SJSA1 (cell line): ENCODE measurements around the gene AQP4. TPM values are rescaled to one million over a fixed set of nuclear protein-coding genes. Genes with fewer than 3 reads are reported as not detected.

Experiments used
- DNase-seq, 2 experiments: peaks; one replicate each; pipeline ENCODE4 v3.0.0-alpha.2; 2015 to 2020; ENCODE audit warnings: low spot score in 2 of 2, low read depth in 1 of 2
- H3K27ac ChIP-seq: fragments of 250-450 bp; sonication (Bioruptor Pico); 2 replicates; pipeline ENCODE4 v1.5.1; 2020; ENCODE audit warnings: mild to moderate bottlenecking, moderate library complexity
- H3K27me3 ChIP-seq: fragments of 250-450 bp; sonication (Bioruptor Pico); replicated peaks from 2 replicates; pipeline ENCODE4 v1.5.1; 2020; ENCODE audit warnings: mild to moderate bottlenecking, moderate library complexity
- H3K36me3 ChIP-seq: fragments of 250-450 bp; sonication (Bioruptor Pico); 2 replicates; pipeline ENCODE4 v1.5.1; 2020; ENCODE audit warnings: mild to moderate bottlenecking
- H3K4me1 ChIP-seq: fragments of 250-450 bp; sonication (Bioruptor Pico); replicated peaks from 2 replicates; pipeline ENCODE4 v1.6.1; 2021; ENCODE audit warnings: mild to moderate bottlenecking
- H3K4me3 ChIP-seq: fragments of 250-450 bp; sonication (Bioruptor Pico); 2 replicates; pipeline ENCODE4 v1.5.1; 2020; ENCODE audit warnings: mild to moderate bottlenecking
- H3K9me3 ChIP-seq: fragments of 250-450 bp; sonication (Bioruptor Pico); replicated peaks from 2 replicates; pipeline ENCODE4 v1.5.1; 2020; ENCODE audit warnings: mild to moderate bottlenecking
- total RNA-seq: library from RNA; depleted of rRNA; stranded (reverse); fragments of >200 nt; shearing (Covaris generic); gene quantifications from 2 replicates; pipeline ENCODE4 v1.2.3, GENCODE V29; 2014; rRNA removed

Gene AQP4, protein sequence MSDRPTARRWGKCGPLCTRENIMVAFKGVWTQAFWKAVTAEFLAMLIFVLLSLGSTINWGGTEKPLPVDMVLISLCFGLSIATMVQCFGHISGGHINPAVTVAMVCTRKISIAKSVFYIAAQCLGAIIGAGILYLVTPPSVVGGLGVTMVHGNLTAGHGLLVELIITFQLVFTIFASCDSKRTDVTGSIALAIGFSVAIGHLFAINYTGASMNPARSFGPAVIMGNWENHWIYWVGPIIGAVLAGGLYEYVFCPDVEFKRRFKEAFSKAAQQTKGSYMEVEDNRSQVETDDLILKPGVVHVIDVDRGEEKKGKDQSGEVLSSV
- not detected in 2 replicates for total RNA-seq

DNA sequence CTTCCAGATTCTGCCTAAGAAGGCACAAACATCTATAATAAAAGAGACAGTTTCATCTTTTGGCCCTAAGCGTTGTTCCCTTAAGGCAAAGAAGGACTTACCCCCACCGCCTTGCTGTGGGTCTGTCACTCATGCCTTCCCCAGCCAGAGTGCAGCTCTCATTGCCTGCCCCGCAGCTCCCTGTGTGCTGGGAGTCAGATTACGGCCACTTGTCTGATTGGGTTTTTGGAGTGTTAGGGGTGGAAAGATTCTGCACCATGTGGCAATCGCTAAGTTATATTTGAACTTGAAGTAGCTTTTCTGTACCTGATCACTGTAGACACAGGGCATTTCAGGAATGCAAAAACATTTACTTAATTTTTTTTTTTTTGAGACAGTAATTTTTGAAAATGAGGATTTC lies at the start of gene AQP4:
Gene AQP4 (minus strand): TSS at position 151 of the 400 bp plus-strand sequence. CDS start 18 bp downstream, at position 133.
- Histone ChIP-seq H3K9me3 (no peaks in the 10 kb centered on the region), H3K27me3 (peaks cover 28% of the 10 kb centered on the region), H3K27ac (no peak within 1 kb of the TSS), H3K36me3 (no peaks in the 10 kb centered on the region), H3K4me1 (no peaks in the 10 kb centered on the region), H3K4me3 (no peak within 1 kb of the TSS)
- no peak for DNase-seq

DNA sequence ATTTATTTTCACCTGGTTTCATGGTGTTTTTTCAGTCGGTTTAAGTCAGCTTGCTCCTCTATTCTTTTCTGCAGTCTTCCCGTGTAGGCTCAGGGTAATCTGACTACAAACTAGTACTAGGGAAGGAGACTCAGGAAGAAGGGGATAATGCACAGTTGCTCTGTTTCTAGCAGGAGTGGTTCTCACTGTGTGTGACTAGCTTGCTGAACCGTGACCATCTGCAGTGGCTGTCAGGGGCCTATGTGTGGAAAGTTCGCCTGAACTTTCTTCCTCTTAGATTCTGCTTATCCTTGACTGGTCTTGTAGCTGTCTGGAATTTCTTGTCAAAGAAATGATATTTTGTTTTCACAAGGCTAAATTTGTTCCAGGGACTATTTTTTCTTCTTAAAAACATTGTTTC lies 46.3 kb upstream of the AQP4 start:
- DNase-seq = no peak
- Histone ChIP-seq H3K4me1 (no peaks in the 10 kb centered on the region), H3K27me3 (no peaks in the 10 kb centered on the region), H3K36me3 (no peaks in the 10 kb centered on the region), H3K9me3 (no peaks in the 10 kb centered on the region), H3K27ac (no peak overlapping the region), H3K4me3 (no peak overlapping the region)

DNA sequence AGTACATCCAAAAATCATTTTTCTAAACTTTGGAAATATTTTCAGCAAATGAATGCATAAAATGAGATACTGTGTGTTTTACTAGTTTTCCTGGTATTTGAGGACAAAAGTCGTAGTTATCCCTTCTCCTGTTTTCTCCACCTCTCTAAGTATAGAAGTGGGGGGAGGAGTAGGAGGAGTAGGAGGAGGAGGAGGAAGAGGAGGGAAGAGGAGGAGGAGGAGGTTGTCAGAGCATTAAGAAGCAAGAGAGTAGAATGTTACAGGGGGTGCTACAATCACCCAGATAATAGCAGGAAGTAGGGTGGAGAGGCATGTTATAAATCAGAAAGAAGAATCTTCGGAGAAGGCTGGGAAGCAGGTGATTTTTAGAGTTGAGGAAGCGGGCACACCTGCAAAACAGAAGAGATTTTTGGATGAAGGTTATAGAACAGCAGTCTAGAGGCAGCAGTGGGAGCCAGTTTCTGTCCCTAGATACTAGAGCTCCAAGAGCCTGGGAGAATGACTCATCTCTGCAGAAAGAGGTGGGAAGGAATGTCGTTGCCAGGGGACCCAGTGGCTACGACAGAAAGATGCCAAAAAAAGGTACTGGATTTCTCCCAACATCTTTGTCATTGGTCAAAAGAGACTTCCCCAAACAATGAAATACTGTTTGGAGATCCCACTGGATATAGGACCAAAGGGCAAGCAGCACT lies 44.2 kb upstream of the AQP4 start:
- no peaks in the 10 kb centered on the region for H3K4me1 ChIP-seq
- no peak overlapping the region for H3K27ac ChIP-seq
- no peak for DNase-seq
- H3K27me3 ChIP-seq = no peaks in the 10 kb centered on the region
- no peaks in the 10 kb centered on the region for H3K36me3 ChIP-seq
- no peak overlapping the region for H3K4me3 ChIP-seq
- no peaks in the 10 kb centered on the region for H3K9me3 ChIP-seq

DNA sequence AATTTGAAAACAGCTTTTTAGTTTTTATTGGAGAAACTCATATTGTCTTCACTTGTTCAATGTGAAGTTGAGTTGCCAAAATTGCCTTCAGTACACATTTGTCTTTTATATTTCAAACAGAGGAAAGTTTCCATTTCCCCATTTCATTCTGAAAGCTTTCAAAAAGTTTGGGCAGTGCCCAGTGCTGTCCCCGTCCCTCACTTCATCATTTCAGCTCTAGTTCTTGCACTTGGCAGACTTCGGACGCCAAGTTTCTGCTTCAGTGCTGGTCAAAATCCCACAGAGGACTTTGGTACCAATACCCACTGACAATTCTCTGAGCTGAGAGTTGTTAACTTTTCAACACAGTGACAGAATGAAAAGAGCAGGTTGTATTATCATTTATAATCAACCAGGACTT lies 43.4 kb upstream of the AQP4 start:
- no peak overlapping the region for H3K4me3 ChIP-seq
- H3K4me1 ChIP-seq = no peaks in the 10 kb centered on the region
- no peaks in the 10 kb centered on the region for H3K27me3 ChIP-seq
- no peaks in the 10 kb centered on the region for H3K9me3 ChIP-seq
- no peak for DNase-seq
- no peaks in the 10 kb centered on the region for H3K36me3 ChIP-seq
- no peak overlapping the region for H3K27ac ChIP-seq

DNA sequence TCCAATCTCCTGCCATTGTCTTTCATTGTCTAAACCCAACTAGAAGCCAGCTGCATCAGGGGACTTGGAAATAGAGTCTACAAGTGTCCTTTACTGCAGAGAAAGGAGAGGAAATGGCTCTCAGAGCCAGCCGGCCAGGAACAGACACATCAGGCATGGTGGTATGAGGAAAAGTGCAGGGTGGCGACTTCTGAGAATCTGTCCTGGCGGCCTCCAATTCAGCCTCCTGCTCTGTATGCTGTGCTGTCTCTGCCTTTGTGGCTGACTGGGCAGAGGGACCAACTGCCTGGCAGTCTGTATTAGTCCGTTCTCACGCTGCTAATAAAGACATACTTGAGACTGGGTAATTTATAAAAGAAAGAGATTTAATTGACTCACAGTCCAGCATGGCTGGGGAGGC lies 36.8 kb upstream of the AQP4 start:
- no peaks in the 10 kb centered on the region for H3K9me3 ChIP-seq
- no peak for DNase-seq
- no peaks in the 10 kb centered on the region for H3K36me3 ChIP-seq
- no peaks in the 10 kb centered on the region for H3K27me3 ChIP-seq
- H3K4me1 ChIP-seq = no peaks in the 10 kb centered on the region
- H3K4me3 ChIP-seq = no peak overlapping the region
- no peak overlapping the region for H3K27ac ChIP-seq

DNA sequence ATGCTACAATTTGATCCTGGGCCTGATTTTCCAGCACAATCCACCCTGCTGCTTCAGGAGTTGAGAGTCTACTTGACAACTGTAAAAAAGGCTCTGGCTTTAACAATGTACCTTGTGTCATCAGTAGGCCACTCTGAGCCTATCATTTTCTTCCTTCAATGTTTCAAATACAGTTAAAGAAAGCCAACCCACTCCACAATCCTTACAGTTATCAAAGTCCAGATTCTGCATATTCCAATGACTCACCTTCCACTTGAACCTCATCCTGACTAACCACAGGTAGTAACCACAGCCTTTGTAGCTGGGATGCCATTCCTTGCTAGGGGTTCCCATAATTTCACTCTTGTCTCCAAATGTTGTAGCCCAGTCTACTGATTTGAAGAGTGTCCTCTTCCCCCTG lies 35.5 kb upstream of the AQP4 start:
- Histone ChIP-seq H3K27me3 (no peaks in the 10 kb centered on the region), H3K9me3 (no peaks in the 10 kb centered on the region), H3K36me3 (no peaks in the 10 kb centered on the region), H3K27ac (no peak overlapping the region), H3K4me1 (no peaks in the 10 kb centered on the region), H3K4me3 (no peak overlapping the region)
- DNase-seq = no peak

DNA sequence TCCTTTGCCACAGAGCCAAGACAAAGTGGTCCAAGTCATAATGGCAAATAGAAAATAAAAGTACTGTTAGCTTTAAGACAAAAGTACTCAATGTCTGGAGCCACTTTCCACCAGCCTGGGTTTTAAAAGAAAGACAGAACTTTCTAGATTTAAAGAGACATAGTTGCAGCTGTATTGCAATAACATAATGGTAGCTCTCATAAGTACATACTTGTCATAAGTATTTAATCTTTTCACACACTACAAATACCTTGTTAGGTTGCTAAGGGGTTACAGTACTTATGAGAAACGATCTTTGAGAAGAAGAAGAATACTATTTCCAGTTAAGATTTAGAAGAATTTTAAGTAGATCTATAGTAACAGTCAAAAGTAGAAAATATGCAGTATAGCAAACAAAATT lies 28.9 kb upstream of the AQP4 start:
- no peaks in the 10 kb centered on the region for H3K36me3 ChIP-seq

DNA sequence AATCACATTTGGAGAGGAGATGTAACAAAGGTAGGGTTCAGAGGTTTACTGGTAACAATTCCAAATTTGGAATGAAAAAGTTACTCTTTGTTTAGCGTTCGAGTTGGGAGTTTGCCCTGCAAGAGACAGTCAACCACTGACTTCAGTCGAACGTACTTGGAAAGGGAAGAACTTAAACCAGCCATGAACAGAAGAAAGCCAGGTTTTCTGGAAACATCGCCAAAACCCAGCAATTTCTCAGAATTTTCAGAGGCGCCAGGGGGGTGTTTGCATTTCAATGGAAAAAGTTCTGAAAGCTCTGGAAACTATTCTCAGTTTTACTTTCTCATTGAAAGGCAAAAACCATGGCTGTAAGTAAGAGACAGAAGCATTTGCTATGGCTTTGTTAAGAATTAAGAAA lies 28.5 kb upstream of the AQP4 start:
- Histone ChIP-seq H3K36me3 (no peaks in the 10 kb centered on the region), H3K27ac (no peak overlapping the region), H3K4me1 (no peaks in the 10 kb centered on the region), H3K9me3 (no peaks in the 10 kb centered on the region), H3K4me3 (no peak overlapping the region), H3K27me3 (peaks cover 2% of the 10 kb centered on the region; the same call in 1 of the 2 replicates)
- no peak for DNase-seq

More for the DNA sequence above, 28.9 kb upstream of the AQP4 start:
- no peak overlapping the region for H3K27ac ChIP-seq
- H3K9me3 ChIP-seq = no peaks in the 10 kb centered on the region
- H3K4me3 ChIP-seq = no peak overlapping the region
- no peak for DNase-seq
- H3K4me1 ChIP-seq = no peaks in the 10 kb centered on the region
- peaks cover 2% of the 10 kb centered on the region; the same call in 1 of the 2 replicates for H3K27me3 ChIP-seq

DNA sequence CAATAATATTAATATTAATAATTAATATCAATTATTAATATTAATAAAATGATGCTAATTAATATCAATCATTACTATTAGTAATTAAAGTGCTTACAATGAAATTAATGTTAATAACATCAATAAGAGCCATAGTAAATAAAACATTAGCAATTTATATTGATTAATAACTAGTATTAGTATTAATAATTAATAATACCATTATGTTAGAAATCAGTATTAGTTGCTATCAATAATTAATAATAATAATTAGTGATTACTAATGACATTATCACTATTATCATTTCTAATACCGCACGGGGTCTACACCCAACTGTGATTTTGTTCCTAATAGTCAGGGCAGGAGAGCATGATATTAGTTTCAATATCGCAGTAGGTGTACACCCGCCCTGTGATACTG lies 22.8 kb upstream of the AQP4 start:
- Histone ChIP-seq H3K9me3 (no peaks in the 10 kb centered on the region), H3K4me1 (no peaks in the 10 kb centered on the region), H3K36me3 (no peaks in the 10 kb centered on the region), H3K27ac (no peak overlapping the region), H3K4me3 (no peak overlapping the region), H3K27me3 (no peaks in the 10 kb centered on the region)
- no peak for DNase-seq

DNA sequence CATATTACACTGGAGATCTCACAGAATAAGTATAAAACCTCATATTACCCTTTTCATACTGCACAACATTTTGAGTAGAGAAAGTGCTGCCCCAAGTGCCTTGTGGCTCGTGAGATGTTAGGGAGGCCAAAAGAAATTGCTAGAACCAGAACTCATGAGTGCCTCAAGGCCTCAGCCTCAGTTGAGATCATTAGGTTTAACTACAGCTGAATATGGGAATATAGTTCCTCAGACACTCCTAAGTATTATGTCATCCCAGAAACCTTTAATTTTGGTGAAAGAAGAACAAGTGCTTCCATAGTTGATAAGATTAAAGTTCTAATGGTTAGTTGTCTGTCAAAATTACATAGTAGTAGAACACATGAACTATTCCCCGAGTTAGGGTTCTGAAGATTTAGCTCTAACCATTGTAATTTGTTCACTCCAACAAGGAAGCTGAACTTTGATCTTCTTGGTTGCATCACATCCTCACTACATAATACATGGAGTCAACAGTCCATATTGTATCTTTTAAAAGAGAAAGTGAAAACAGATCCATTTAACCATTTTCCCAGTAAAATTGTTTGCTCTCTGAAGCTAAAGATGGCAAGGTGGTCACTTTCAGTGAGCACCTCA lies 9.6 kb upstream of the AQP4 start:
- no peaks in the 10 kb centered on the region for H3K9me3 ChIP-seq
- DNase-seq = no peak
- H3K27ac ChIP-seq = no peak overlapping the region
- H3K27me3 ChIP-seq = no peaks in the 10 kb centered on the region
- H3K4me1 ChIP-seq = no peaks in the 10 kb centered on the region
- no peaks in the 10 kb centered on the region for H3K36me3 ChIP-seq
- H3K4me3 ChIP-seq = no peak overlapping the region

DNA sequence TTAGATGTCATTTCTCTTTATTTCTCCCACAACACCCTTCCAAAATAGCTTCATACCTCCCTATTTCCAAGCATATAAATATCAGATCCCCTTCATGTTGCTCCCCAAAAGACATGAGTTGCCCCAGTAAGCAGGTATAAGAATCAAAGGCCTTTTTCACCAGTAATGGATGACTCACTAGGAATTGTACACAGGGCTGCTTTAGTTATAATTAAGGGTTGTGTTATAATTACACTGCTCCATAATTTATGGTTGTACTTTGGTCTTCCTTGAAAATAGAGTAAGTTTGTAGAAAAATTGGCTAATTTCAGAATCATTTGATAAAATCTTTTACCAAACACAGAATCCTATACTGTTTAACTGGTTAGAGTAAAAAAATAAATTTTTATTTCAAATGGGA lies 8.8 kb upstream of the AQP4 start:
- no peaks in the 10 kb centered on the region for H3K4me1 ChIP-seq
- no peak overlapping the region for H3K27ac ChIP-seq
- H3K9me3 ChIP-seq = no peaks in the 10 kb centered on the region
- no peaks in the 10 kb centered on the region for H3K27me3 ChIP-seq
- H3K4me3 ChIP-seq = no peak overlapping the region
- H3K36me3 ChIP-seq = no peaks in the 10 kb centered on the region
- no peak for DNase-seq

DNA sequence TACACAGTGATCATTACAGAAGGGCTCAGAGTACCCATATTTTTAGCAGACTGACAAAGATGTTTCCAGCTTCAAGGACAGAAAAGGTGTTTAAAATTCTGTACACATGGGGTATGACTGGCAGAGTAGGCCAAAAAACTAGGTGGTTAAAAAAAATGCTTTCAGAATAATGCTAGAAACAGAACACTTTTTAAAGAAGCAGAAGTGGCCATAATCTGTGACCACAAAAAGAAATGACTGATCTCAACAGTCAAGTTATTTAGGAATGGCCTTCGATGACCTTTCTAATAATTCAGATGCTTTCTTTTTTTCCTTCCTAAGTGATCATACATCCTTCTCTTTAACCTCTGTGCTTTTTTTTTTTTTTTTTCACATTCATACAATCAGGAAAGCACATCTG lies 4.1 kb upstream of the AQP4 start:
- Histone ChIP-seq H3K4me3 (no peak overlapping the region), H3K36me3 (no peaks in the 10 kb centered on the region), H3K27ac (no peak overlapping the region), H3K27me3 (peaks cover 6% of the 10 kb centered on the region; the same call in 1 of the 2 replicates), H3K4me1 (no peaks in the 10 kb centered on the region), H3K9me3 (no peaks in the 10 kb centered on the region)
- DNase-seq = no peak

DNA sequence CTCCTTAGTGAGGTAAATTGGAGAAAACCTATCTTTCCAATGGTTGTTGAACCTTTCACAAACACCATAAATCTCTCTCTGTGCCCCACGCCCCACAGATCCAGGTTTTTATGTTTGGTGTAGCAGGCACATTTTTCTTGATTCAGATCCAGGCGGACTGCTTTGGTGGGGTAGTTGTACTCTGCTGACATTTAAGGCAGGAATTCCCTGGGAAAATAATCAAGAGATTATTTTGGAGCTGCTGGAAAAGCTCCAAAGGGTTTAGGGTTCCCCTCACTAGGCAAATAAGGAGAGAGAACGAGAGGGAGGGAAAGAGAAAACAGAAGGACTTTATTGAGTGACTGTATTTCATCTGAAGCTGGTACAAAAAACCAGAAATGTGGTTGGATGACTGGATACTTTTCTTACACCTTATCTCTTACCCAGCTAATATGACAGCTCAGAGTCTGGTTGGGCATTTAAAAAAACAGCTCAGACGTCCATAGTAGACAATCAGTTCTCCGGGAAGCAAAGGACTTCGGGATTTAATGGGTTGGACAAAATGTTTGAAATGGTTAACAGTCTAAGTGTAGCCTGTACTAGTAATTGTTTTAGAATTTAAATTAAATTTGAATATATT lies 3.6 kb upstream of the AQP4 start:
- Histone ChIP-seq H3K27me3 (peaks cover 10% of the 10 kb centered on the region), H3K36me3 (no peaks in the 10 kb centered on the region), H3K4me3 (no peak overlapping the region), H3K4me1 (no peaks in the 10 kb centered on the region), H3K9me3 (no peaks in the 10 kb centered on the region), H3K27ac (no peak overlapping the region)
- no peak for DNase-seq

DNA sequence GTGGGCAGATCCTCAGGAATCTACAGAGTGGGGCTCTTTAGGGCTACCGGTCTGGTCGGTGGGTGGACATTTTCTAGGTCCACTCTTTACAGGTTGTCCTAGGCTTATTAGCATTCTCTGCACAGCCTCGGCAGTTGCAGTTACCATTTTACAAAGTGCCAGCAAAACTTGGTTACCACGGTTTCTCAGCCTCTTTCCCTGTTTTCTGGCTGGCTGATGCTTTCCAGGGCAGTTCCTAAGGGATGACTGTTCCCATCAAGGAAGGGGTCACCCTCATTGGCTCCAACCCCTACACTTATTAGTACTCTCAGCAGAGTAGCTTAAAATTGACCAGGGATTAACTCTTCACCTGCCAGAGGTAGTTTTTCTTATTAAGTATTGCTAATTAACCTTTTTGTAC lies 2.0 kb upstream of the AQP4 start:
- H3K27ac ChIP-seq = no peak overlapping the region
- H3K27me3 ChIP-seq = peaks cover 23% of the 10 kb centered on the region
- no peaks in the 10 kb centered on the region for H3K4me1 ChIP-seq
- H3K36me3 ChIP-seq = no peaks in the 10 kb centered on the region
- DNase-seq = no peak
- no peak overlapping the region for H3K4me3 ChIP-seq
- H3K9me3 ChIP-seq = no peaks in the 10 kb centered on the region
